HEK293 (cell line): ENCODE data around the gene CAPZB.
A peak's percentile ranks its signal among the peaks of the same experiment; 100 is the strongest.

Experiments used
- CTCF ChIA-PET: fragments of 350-600 bp; formaldehyde crosslinking; extraction: SDS; loops from one replicate; lab custom pipeline; 2021; ENCODE audit warnings: antibody characterized with exemption; lab: Yijun Ruan, JAX
- POLR2A ChIA-PET: fragments of 300-600 bp; formaldehyde crosslinking; extraction: SDS; loops from one replicate; lab custom pipeline; 2020; ENCODE audit warnings: antibody characterized with exemption, inconsistent platforms; lab: Yijun Ruan, JAX
- H3K27ac ChIP-seq: fragments of 200-500 bp; sonication (Bioruptor generic); 2 replicates; pipeline ENCODE4 v1.5.1; 2014; ENCODE audit warnings: low read depth, low read length, control low read depth, inconsistent platforms; ENCODE audit errors: extremely low read depth
- H3K36me3 ChIP-seq, 2 experiments: fragments of 200-500 bp in 1 of 2; sonication (Bioruptor generic) in 1 of 2; 1 replicate in 1 of 2; 2 replicates in 1 of 2; pipeline ENCODE4 v1.5.1; 2014 to 2017; ENCODE audit warnings: inconsistent platforms in 2 of 2, low read length in 2 of 2; ENCODE audit not compliant: control insufficient read depth in 2 of 2, insufficient read depth in 1 of 2
- H3K4me1 ChIP-seq: fragments of 200-500 bp; sonication (Bioruptor generic); 2 replicates; pipeline ENCODE4 v1.5.1; 2014; ENCODE audit warnings: mild to moderate bottlenecking, low read length, inconsistent platforms; ENCODE audit not compliant: control insufficient read depth, insufficient read depth
- H3K4me3 ChIP-seq: 2 replicates; pipeline ENCODE4 v1.5.1; 2011; ENCODE audit warnings: low read depth, mild to moderate bottlenecking, control low read depth, low read length, moderate library complexity
- H3K9me3 ChIP-seq: fragments of 200-500 bp; sonication (Bioruptor generic); 2 replicates; pipeline ENCODE4 v1.5.1; 2014; ENCODE audit warnings: low read depth, low read length, inconsistent platforms; ENCODE audit not compliant: control insufficient read depth, insufficient read depth
- EGR2 ChIP-seq: fragments of 450-650 bp; formaldehyde crosslinking; IDR thresholded peaks from 2 replicates; pipeline ENCODE4 v1.5.1; 2016; ENCODE audit warnings: low read depth, missing biosample characterization, missing genetic modification characterization
- GLI4 ChIP-seq: fragments of 450-650 bp; formaldehyde crosslinking; IDR thresholded peaks from 2 replicates; pipeline ENCODE4 v1.5.1; 2016; ENCODE audit warnings: missing biosample characterization, missing genetic modification characterization
- GLIS2 ChIP-seq: fragments of 450-650 bp; formaldehyde crosslinking; IDR thresholded peaks from 2 replicates; pipeline ENCODE4 v1.5.1; 2016; ENCODE audit warnings: missing biosample characterization, missing genetic modification characterization
- KLF1 ChIP-seq: fragments of 450-650 bp; formaldehyde crosslinking; IDR thresholded peaks from 2 replicates; pipeline ENCODE4 v1.5.1; 2016; ENCODE audit warnings: missing biosample characterization, missing genetic modification characterization
- RBAK ChIP-seq: fragments of 450-650 bp; formaldehyde crosslinking; IDR thresholded peaks from 2 replicates; pipeline ENCODE4 v1.5.1; 2016; ENCODE audit warnings: missing biosample characterization, missing genetic modification characterization
- REPIN1 ChIP-seq: fragments of 450-650 bp; formaldehyde crosslinking; IDR thresholded peaks from 2 replicates; pipeline ENCODE4 v1.5.1; 2017; ENCODE audit warnings: missing biosample characterization, missing genetic modification characterization, low read depth
- SETDB1 ChIP-seq: IDR thresholded peaks from one replicate; pipeline ENCODE4 v1.6.1; 2017; ENCODE audit warnings: mild to moderate bottlenecking, low read length, moderate library complexity, mixed read lengths; ENCODE audit not compliant: insufficient read length
- TCF7L2 ChIP-seq: IDR thresholded peaks from 2 replicates; pipeline ENCODE4 v1.6.1; 2011; ENCODE audit warnings: low read depth, mild to moderate bottlenecking, inconsistent platforms, low read length, moderate library complexity, borderline replicate concordance
- ZFP37 ChIP-seq: fragments of 450-650 bp; formaldehyde crosslinking; IDR thresholded peaks from 2 replicates; pipeline ENCODE4 v1.5.1; 2016; ENCODE audit warnings: missing biosample characterization, missing genetic modification characterization
- ZNF121 ChIP-seq: fragments of 450-650 bp; formaldehyde crosslinking; IDR thresholded peaks from 2 replicates; pipeline ENCODE4 v1.5.1; 2016; ENCODE audit warnings: missing biosample characterization, missing genetic modification characterization
- ZNF133 ChIP-seq: fragments of 450-650 bp; formaldehyde crosslinking; IDR thresholded peaks from 2 replicates; pipeline ENCODE4 v1.5.1; 2016; ENCODE audit warnings: missing biosample characterization, missing genetic modification characterization
- ZNF169 ChIP-seq: fragments of 450-650 bp; formaldehyde crosslinking; IDR thresholded peaks from 2 replicates; pipeline ENCODE4 v1.5.1; 2016; ENCODE audit warnings: missing biosample characterization, missing genetic modification characterization
- ZNF174 ChIP-seq: fragments of 450-650 bp; formaldehyde crosslinking; IDR thresholded peaks from 2 replicates; pipeline ENCODE4 v1.5.0; 2017; ENCODE audit warnings: missing biosample characterization, mild to moderate bottlenecking, missing genetic modification characterization
- ZNF18 ChIP-seq: fragments of 450-650 bp; formaldehyde crosslinking; IDR thresholded peaks from 2 replicates; pipeline ENCODE4 v1.5.1; 2016; ENCODE audit warnings: missing biosample characterization, missing genetic modification characterization
- ZNF239 ChIP-seq: fragments of 450-650 bp; formaldehyde crosslinking; IDR thresholded peaks from 2 replicates; pipeline ENCODE4 v1.5.1; 2016; ENCODE audit warnings: missing biosample characterization, missing genetic modification characterization
- ZNF280C ChIP-seq: fragments of 450-650 bp; formaldehyde crosslinking; IDR thresholded peaks from 2 replicates; pipeline ENCODE4 v1.5.1; 2016; ENCODE audit warnings: missing biosample characterization, missing genetic modification characterization
- ZNF292 ChIP-seq: fragments of 450-650 bp; formaldehyde crosslinking; IDR thresholded peaks from 2 replicates; pipeline ENCODE4 v1.5.1; 2016; ENCODE audit warnings: low read depth, missing biosample characterization, missing genetic modification characterization, borderline replicate concordance
- ZNF324 ChIP-seq: fragments of 450-650 bp; formaldehyde crosslinking; IDR thresholded peaks from 2 replicates; pipeline ENCODE4 v1.5.1; 2016; ENCODE audit warnings: missing biosample characterization, missing genetic modification characterization
- ZNF391 ChIP-seq: fragments of 450-650 bp; formaldehyde crosslinking; IDR thresholded peaks from 2 replicates; pipeline ENCODE4 v1.5.1; 2016; ENCODE audit warnings: low read depth, missing biosample characterization, missing genetic modification characterization, borderline replicate concordance
- ZNF530 ChIP-seq: fragments of 450-650 bp; formaldehyde crosslinking; IDR thresholded peaks from 2 replicates; pipeline ENCODE4 v1.5.1; 2016; ENCODE audit warnings: low read depth, missing biosample characterization, missing genetic modification characterization
- ZNF544 ChIP-seq: fragments of 450-650 bp; formaldehyde crosslinking; IDR thresholded peaks from 2 replicates; pipeline ENCODE4 v1.5.0; 2017; ENCODE audit warnings: missing biosample characterization, missing genetic modification characterization
- ZNF704 ChIP-seq: fragments of 450-650 bp; formaldehyde crosslinking; IDR thresholded peaks from 2 replicates; pipeline ENCODE4 v1.5.1; 2016; ENCODE audit warnings: missing biosample characterization, missing genetic modification characterization
- TF ChIP-seq, protein P1 (sequence below): fragments of 450-650 bp; formaldehyde crosslinking; optimal IDR thresholded peaks from 2 replicates; pipeline ENCODE3; 2016; ENCODE audit warnings: missing biosample characterization, mild to moderate bottlenecking, missing genetic modification characterization
- TF ChIP-seq, protein P2 (sequence below): fragments of 450-650 bp; formaldehyde crosslinking; IDR thresholded peaks from 2 replicates; pipeline ENCODE4 v1.5.1; 2016; ENCODE audit warnings: missing biosample characterization, missing genetic modification characterization

Gene CAPZB

GRCh38 chr1:19310061-19310460 lies 175.3 kb downstream of the CAPZB start:
- TF ChIP-seq GLIS2 (tag by site-specific recombination), result no peak
- TF ChIP-seq, protein P1, sequence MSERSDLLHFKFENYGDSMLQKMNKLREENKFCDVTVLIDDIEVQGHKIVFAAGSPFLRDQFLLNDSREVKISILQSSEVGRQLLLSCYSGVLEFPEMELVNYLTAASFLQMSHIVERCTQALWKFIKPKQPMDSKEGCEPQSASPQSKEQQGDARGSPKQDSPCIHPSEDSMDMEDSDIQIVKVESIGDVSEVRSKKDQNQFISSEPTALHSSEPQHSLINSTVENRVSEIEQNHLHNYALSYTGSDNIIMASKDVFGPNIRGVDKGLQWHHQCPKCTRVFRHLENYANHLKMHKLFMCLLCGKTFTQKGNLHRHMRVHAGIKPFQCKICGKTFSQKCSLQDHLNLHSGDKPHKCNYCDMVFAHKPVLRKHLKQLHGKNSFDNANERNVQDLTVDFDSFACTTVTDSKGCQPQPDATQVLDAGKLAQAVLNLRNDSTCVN, result no peak
- TF ChIP-seq ZNF280C (tag by site-specific recombination), result no peak
- TF ChIP-seq ZFP37 (tag by site-specific recombination), result no peak
- TF ChIP-seq ZNF324 (tag by site-specific recombination), result no peak
- TF ChIP-seq REPIN1, result no peak
- TF ChIP-seq ZNF169 (tag by site-specific recombination), result no peak
- TF ChIP-seq GLI4, result no peak
- TF ChIP-seq KLF1, result no peak
- no peak for TF ChIP-seq ZNF174 (tag by site-specific recombination)
- TF ChIP-seq SETDB1, result no peak
- no peak for TF ChIP-seq ZNF544 (tag by site-specific recombination)

DNA sequence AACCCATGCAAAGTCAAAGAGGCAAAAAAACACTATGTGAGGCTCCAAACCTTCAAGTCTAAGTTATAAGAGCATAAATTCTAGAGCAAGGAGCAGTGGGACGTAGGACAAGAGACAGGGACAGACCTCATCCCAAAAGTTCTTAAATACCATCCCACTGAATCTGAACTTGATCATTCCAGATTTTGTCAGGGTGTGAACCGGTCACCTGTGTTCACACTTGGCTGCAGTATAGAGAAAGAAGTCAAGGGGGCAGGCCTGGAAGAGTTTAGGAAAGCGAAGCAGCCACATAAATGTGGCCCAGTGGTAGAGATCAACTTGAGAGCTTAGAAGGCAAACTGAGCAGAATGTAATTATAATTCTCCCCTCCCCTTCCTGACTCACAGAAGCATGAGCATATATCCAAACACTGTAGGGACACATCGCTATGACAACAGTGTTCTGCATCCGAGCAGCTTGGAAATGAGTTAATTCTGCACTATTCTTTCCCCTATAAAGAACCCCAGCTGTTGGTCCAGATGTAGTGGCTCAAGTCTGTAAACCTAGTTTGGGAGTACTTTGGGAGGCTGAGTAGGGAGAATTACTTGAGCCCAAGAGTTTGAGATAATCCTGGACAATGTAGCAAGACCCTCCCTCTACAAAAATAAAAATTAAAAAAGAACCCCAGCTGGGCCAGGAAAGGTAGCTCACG lies 176.1 kb downstream of the CAPZB start:
- no peak overlapping the region for H3K4me3 ChIP-seq
- POLR2A ChIA-PET, result no interaction called here
- H3K9me3 ChIP-seq, result no peaks in the 10 kb centered on the region
- no peak overlapping the region for H3K27ac ChIP-seq
- peaks cover 2% of the 10 kb centered on the region; the same call in 1 of the 2 replicates for H3K4me1 ChIP-seq
- CTCF ChIA-PET, result no interaction called here
- H3K36me3 ChIP-seq, result peaks cover 3 to 62% of the 10 kb centered on the region in 2 experiments; a peak in 2 of 3 replicates
- peak; percentile 92 for TF ChIP-seq ZNF18 (tag by site-specific recombination)
- TF ChIP-seq ZNF121, result peak; percentile 63; the same call in 1 of the 2 replicates
- no peak for TF ChIP-seq KLF1

More at GRCh38 chr1:19310061-19310460, 175.3 kb downstream of the CAPZB start:
- H3K27ac ChIP-seq, result no peak overlapping the region
- peaks cover 3 to 62% of the 10 kb centered on the region in 2 experiments; a peak in 2 of 3 replicates for H3K36me3 ChIP-seq
- ChIA-PET POLR2A (no interaction called here), CTCF (interaction anchor here (0.6 kb wide), 1 partner anchor 221 kb away, joined by 3 read pairs; no protein-coding TSS in a partner anchor)
- no peak overlapping the region for H3K4me3 ChIP-seq
- no peaks in the 10 kb centered on the region for H3K9me3 ChIP-seq
- H3K4me1 ChIP-seq, result peaks cover 2% of the 10 kb centered on the region; the same call in 1 of the 2 replicates

DNA sequence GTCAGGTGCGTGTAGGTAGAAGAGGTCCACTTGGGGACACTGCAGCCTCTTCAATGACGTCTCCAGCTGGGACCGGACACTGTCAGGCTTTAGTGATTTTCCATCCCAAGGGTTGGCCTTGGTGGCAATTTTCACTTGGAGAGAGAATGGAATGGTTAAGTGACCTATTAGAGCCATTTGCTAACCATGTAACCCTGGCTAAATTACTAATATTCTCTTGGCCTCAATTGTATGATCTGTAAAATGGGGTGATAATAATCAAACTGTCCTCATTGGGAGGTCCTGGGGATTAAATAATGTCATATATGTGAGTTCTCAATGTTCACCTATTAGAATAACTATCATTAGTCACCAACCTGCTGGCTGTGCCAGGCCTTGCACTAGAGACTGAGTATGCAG lies 176.8 kb downstream of the CAPZB start:
- Histone ChIP-seq H3K36me3 (peaks cover 3 to 62% of the 10 kb centered on the region in 2 experiments; a peak in 2 of 3 replicates), H3K4me1 (peaks cover 2% of the 10 kb centered on the region; the same call in 1 of the 2 replicates), H3K9me3 (no peaks in the 10 kb centered on the region), H3K4me3 (no peak overlapping the region), H3K27ac (no peak overlapping the region)
- POLR2A ChIA-PET, result no interaction called here
- CTCF ChIA-PET, result no interaction called here
- TF ChIP-seq ZNF530 (tag by site-specific recombination) (no peak), ZNF133 (tag by site-specific recombination) (no peak), TCF7L2 (no peak), ZNF239 (tag by site-specific recombination) (no peak), RBAK (tag by site-specific recombination) (no peak), ZNF292 (no peak), ZNF391 (tag by site-specific recombination) (no peak), EGR2 (no peak), ZNF704 (tag by site-specific recombination) (no peak)
- TF ChIP-seq, protein P2, sequence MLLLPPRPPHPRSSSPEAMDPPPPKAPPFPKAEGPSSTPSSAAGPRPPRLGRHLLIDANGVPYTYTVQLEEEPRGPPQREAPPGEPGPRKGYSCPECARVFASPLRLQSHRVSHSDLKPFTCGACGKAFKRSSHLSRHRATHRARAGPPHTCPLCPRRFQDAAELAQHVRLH, result no peak
